GM21447 (cell line): ENCODE data around the gene ANKRD11.

Source experiments
- ATAC-seq: cut with Tn5 transposase; IDR thresholded peaks from one replicate; pipeline ENCODE4 v1.9.1; 2021; ENCODE audit not compliant: unreplicated experiment

Gene ANKRD11

DNA sequence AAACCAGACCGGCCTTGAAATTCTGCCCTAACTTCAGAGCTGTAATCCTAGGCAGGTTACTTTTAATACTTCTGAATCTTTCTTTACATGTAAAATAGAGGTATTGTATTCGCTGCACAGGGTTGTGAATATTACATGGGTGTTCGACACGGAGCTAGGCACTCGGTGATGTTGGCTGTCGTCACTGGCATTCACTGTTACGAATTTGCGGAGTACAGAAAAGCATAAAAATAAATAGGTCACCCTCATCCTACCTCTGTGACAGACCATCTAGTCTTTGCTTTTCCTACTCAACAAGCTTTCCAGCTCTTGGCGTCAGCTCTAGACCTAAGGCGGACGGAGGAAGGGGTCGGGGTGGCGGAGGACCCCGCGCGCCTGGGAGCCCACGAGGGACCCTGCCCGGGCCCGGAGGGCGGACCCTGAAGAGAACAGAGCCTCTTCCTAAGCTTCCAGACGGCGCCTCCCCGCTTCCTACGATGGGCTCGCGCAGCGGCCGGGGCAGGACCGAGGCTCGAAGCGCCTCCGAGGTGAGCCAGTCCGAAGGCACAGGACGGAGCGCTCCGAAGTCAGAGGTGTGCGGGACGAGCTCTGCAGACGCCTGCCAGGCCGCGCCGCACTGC, 17.0 kb upstream of the ANKRD11 start:
- ATAC-seq: peak; percentile 12

DNA sequence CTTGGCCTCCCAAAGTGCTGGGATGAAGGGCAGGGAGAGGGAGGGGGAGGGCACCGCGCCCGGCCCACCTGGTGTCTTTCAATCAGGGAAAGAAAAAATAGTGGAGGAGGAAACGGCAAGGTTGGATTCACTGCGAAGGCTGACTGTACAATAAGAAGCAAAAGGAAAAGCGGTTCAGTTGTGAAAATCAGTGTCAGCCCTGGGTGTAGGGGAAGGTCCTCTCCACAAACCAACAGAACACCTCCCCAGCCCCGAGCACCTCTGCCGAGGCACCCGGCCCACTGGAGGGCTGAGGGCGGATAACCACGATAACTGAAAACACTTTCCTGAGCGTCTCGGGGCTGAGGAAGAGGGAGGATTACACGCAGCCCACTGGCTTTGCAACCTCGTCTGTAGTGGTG, 16.4 kb upstream of the ANKRD11 start:
- ATAC-seq: no peak

DNA sequence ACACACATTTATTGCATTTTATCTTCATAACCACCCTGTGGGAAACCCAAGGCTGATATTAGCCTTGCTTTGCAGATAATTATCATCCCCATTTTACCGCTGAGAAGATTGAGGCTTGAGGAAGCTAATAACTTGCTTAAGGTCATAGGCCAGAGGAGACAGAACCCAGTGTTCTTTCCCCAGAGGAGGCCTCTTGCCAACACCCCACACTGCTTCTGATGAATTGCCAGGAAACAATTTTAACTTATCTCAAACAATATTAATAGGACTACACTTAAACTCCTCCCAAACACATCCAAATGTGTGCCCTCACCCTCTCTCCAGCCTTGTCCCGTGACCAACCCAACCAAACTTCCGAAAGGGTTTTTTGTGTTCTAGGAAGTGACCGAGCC, 15.7 kb upstream of the ANKRD11 start:
- ATAC-seq: no peak

DNA sequence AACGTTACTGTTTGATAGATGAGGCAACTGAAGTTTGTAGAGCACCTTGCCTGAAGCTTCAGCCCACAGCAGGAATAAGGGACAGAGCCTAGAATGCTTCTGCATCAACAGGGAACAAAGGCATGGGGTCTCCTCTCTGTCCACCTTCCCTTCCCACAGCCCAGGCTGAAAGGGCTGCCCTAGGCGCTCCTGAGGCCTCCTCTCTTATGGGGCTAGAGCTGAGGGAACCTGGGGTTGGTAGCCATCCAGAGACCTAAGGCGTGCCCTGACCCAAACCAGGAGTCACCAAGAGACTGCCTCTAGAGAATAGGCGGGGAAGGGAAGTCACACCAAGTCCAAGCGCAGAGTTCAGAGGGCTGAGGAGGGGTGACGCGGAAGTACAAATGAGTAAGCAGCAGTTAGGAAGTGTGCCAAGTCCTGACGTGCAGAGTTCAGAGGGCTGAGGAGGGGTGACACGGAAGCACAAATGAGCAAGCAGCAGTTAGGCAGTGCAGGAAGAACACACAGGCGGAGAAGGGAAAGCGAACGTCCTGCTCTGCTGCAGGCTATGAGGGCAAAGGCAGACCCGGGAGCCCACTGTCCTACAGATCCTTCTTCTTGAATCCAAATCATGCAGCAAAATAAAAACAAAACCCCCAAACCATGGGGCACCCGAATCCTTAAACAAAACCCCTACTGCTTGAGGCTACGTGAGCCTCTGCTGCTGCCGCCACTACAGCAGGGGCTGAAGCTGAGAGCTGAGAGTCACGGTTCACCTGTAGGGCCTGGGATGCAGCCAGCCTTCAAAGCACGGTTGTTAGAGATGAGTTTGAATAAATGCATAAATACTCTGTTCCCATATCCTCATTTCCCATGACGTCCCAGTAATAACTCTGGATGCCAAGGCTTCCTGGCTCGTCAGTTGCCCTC, 15.1 kb upstream of the ANKRD11 start:
- ATAC-seq: peak; percentile 60

DNA sequence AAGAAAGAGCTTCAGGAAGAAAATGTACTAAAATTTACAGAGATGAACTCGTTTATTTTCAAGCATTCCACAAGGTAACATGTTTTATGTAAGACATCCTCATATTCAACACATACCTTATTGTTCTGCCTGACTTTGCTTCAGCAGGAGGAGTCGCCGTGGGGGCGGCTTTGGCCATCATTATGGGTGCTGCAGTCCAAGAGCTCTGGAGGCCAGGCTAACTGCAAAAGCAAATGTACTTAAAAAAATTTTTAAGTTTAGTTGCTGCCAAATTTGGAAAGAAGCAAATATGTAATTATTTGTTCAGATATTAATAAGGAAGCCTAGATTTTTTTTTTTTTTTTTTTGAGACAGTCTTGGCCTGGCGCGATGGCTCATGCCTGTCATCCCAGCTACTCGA, 13.7 kb upstream of the ANKRD11 start:
- ATAC-seq: no peak

DNA sequence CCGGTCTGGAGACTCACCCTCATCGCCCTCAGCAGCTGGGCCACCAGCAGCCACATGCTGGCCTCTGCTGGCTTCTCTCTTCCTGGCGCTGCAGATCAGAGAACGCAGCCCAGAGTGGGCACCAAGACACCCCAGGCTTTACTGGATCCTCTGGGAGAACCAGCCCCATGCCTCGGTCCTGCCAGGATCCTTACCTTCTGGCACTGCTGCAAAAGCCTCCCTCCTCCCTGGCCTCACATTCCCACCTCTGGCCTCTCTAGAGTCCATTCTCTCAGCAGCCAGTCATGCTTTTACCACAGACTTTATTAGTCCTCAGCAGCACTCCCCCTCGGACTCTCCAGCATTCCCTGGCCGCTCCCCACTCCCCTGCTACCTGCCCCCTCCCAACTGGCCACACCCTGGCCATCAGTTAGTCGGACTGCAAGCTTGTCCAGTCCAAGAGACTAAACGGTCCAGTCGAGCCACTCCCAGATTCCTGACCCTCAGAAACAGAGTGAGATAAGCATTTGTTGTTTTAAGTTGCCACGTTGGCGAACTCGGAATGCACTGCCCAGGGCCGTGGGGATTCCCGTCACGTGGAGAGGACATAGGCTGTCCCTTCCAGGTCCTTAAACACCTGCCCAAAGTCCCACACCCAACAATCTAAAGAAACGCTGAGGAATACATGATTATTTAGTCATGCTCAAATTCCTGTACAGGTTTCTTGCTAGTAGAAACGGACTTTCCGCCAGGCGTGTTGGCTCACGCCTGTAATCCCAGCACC, 11.9 kb upstream of the ANKRD11 start:
- no peak for ATAC-seq

DNA sequence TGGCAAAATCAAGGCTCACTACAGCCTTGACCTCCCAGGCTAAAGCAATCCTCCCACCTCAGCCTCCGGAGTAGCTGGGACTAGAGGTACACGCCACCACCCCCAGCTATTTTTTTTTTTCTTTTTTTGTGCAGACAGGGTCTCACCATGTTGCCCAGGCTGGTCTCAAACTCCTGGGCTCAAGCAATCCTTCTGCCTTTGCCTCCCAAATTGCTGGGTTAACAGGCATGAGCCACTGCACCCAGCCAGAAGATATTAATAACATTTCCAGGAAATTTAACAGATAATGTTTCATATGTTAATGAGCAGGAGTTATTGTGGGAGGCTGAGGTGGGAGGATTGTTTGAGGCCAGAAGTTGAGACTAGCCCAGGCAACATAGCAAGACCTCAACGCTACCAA, 9.4 kb upstream of the ANKRD11 start:
- ATAC-seq: no peak

DNA sequence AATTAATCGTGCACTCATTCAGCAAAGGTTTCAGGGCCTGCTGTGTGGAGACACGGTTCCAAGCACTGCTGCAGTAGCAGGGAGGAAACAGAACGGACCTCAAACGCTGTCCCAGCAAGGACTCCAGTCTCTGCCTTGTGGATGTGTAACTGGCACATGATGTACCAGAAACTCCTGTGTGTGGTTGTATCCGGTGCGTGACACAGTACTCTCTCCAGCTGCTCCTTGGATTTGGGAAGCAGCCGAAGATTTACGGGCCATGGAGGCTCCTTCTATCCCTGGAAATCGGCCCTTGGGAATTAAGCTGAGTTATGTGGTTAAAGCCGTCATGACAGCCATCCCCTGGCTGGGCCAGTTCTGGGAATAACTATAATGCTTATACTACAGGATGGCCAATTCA, 8.5 kb upstream of the ANKRD11 start:
- no peak for ATAC-seq

DNA sequence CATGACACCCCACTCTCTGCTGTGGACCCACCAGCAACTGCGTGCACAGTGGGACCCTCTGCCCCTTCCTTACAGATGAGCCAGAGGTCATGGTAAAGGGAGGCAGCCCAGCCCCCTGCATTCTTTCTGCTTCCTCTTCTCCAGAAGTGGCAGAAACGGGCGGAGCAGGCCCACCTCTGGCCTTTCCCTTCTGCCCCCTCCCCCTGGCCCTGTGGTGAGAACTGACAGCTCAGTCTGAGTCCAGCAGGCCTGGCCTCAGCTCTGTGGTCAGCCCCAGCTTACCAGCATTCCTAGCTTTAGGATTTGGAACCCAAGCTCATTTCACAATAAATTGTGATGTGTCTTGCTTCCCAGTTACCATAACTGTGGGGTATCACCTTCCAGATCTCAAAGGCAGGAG, 4.8 kb upstream of the ANKRD11 start:
- ATAC-seq: no peak

DNA sequence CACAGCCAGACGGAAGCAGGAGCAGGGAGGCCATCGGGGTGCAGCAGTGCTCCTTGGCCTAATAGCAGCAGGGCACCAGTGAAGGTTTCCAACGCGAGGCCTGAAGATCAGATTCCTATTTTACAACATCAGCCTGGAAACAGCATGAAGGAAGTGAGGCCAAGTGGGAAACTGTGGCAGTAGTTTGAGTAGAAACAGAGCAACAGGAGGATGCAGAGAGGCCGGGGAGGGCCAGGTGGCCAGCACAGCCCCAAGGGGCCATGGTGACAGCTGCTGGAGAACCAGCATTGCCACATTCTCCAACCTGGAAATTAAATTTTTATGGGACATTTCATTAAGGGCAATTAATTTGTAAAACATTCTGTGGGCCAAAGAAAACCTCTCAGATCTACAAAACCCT, 3.4 kb upstream of the ANKRD11 start:
- no peak for ATAC-seq

DNA sequence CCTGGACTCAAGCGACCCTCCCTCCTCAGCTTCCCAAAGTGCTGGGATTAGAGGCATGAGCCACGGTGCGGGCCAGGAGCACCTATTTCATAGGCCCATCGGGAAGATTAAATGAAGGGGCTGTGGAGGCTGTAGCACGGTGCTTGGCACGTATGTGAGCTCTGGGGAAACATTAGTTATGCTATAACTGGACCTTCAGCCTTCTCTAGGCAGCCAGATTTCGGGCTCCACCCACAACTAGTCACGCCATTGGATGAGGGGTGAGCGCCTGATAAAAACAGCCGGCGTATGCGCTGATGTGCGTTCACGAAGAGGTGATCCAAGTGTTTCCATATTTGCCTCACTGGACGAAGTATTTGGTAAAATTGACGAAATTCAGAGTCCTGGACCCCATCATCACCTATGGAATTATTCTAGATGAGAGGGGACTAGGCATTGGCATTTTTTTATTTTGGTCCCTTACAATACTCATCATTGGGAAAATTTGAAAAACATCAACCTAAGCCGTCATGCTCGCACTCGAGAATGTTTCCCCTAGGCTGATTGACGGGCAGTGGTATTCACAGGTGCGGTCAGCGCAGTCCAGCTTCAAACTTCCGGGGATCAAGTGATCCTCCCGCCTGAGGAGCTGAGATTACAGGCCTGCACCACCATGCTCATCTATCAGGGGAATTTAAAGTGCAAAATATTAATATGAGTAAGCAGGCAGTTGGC, 1.8 kb upstream of the ANKRD11 start:
- ATAC-seq: no peak

DNA sequence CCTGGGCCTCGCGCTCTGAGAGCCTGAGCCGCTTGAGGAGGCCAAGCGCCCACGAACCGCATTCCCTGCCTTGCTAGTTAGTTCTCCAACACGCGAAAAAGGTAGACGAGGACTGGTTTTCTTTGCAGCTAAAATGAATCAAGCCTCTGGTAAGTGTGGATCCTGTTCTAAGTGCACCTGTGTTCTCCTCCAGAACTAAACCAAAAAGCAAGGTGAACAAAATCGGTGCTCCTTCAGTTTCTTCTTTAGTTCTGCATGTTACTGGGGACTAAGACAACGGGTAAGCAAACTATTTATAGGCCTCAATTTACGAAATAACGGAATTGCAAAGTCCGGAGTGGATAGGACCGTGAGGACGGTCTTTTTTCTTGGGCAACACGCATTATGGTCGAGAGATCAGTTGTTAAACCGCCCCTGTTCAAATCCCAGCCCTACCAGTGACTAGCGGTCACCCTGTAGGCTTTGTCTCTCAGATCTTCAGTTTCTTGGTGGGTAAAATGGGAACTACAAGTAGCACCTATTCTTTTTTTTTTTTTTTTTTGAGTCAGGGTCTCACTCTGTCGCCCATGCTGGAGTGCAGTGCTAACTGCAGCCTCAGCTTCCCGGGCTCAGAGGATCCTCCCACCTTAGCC, 993 bp upstream of the ANKRD11 start:
- no peak for ATAC-seq

DNA sequence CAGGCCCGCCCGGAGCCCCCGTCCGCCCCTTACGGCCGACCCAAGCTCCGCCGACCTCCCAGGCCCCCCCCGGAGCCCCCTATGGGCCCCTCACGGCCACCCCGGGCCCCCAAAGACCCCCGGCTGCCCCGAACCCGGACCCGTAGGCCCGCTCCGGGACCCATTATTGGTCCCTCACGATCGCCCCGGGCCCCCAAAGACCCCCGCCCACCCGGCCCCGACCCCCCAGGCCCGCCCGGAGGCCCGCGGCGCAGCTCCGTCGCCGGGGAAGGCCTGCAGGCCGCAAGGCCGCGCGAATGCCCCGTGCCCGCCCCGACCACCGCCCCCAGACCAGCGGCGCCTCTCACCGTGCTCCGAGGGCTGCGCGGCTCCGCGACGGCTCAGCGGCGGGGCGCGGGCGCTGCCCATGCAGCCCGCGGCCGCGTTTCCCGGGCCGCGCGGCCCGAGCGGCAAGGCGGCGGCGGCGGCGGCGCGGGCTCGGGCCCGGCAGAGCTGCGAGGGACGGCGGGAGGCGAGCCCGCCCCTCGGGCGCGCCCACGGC, 393 bp downstream of the ANKRD11 start:
- no peak for ATAC-seq

DNA sequence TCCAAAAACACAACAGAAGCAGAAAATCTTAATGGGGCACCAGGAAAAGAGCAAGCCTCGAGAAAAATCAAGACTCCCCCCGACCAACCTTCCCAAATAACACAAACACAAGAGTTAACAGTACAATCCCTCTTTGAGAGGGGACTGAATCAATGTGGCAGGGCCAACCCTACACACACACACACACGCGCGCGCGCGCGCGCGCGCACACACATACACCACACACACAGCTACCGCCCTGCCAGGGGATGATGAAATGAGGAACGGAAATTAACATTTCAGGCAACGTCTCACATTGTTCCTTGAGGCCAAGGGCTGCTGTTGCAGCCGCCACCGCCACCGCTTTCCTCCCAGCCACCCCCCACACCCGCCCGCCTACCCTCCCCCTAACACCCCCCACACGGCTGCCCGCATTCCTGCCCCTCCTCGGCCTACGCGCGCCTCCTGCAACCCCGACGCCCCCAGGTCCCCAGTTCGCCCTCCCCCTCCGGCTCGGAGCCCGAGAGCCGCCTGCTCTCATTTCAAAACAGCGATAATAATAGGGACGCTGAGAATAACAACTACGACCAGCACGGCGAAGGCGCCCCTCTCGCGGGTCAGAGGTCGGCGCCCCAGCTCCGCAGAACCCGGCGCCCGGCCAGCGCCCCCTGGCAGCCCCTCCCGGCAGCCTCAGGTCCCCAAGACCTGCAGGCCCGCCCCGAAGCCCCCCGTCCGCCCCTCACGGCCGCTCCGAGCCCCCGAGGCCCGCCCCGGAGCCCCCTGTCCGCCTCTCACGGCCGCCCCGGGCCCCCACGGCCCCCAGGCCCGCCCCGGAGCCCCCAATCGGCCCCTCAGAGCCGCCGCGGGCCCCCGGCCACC, 1.1 kb downstream of the ANKRD11 start:
- peak; percentile 21 for ATAC-seq

DNA sequence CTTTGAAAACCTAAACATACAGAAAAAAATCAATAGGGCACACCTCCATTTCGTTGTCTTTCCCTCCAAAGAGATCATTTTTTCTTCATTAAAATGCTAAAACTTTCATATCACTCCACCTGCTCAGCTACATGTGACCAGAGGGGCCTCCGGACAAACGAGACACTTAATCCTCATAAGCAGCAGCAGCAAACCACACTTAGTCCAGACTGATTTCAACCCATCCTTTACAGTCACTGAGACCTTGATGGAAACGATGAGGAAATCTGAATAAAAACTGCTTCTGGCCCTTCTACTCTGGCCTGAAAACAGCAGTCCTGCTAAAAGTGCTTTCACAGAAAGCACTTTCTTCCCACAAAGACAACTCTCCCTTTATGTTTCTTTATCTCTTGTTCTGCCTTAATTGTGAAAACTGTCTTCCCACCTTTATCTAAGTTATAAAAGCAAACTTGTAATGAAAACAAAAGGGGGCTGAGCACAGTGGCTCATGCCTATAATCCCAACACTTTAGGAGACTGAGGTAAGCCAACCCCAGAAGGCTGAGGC, 4.6 kb downstream of the ANKRD11 start:
- ATAC-seq: no peak

DNA sequence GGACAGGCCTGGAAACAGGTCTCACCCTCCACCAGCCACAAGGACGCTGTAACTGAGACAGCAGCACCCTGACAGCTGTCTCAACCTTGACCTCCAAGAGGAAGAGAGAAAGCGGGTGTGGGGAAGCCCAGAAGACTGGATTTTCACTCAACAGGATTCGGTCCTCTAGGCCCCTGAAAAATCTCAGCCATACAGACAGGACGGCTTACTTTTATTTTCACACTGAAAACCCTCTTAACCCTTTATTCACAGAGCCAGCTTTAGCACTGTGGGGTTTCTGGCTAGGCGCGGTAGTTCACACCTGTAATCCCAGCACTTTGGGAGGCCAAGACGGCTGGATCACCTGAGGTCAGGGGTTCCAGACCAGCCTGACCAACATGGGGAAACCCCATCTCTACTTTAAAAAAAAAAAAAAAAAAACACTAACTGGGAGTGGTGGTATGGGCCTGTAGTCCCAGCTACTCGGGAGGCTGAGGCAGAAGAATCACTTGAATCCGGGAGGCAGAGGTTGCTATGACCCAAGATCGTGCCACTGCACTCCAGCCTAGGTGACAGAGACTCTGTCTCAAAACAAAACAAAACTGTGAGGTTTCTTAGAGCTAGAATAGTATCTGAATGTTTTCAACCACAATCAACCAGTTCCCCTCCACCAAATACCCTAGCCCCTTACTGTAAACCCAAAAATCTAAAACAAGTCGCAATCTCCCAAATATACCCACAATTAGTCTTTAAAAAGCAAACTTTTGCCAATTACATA, 5.3 kb downstream of the ANKRD11 start:
- no peak for ATAC-seq

DNA sequence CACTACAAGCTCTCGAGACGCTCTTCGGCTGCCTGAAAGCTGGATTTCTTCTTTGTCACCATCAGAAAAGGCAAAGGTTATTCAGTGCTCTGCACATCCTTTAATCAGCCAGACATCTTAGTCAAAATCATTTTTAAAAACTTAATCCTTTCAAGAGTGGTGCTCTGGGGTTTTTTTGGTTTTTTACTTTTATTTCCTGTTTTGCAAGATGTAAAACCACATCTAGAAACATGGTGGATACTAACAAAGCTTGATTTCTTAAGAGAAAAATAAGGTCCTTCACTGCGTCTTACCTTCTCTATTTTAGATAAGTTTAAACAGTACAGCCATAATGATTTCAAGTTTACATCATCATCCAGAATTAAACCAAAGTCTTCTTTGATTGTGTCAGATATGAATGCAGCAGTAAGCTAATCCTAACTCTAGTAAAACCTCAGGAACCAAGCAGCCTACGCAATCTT, 6.3 kb downstream of the ANKRD11 start:
- no peak for ATAC-seq

DNA sequence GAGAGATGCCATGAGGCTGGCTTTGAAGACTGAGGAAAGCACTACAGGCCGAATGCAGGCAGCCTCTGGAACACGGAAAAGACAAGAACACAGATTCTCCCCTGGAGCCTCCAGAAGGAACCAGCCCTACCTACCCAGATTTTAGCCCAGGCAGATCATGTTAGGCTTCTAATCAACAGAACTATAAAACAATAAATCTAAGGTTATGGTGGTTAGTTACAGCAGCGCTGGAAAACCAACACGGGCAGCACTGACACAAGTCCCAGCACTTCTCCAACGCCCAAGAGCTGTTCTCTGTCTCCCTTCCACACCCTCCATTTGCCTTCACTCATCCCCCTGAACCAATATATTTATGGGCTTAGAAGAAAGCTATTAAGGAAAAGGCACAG, 7.5 kb downstream of the ANKRD11 start:
- no peak for ATAC-seq
